Stimulated activated CD8-positive, alpha-beta memory T cell treated with anti-CD3 and anti-CD28 coated beads, Interleukin-15, amount 100 ng/mL, for 24 hours (primary cell): ENCODE results near the gene NARF.

ENCODE experiments used
- DNase-seq: peaks from one replicate; pipeline ENCODE4 v3.0.0-alpha.2; 2020; ENCODE audit warnings: low read depth

NARF gene

GRCh38 chr17:82477934-82478333, 19.4 kb downstream of the NARF start:
- no peak for DNase-seq

GRCh38 chr17:82479602-82480001, 21.1 kb downstream of the NARF start:
- DNase-seq: no peak

GRCh38 chr17:82480318-82480717, 21.8 kb downstream of the NARF start:
- no peak for DNase-seq

DNA sequence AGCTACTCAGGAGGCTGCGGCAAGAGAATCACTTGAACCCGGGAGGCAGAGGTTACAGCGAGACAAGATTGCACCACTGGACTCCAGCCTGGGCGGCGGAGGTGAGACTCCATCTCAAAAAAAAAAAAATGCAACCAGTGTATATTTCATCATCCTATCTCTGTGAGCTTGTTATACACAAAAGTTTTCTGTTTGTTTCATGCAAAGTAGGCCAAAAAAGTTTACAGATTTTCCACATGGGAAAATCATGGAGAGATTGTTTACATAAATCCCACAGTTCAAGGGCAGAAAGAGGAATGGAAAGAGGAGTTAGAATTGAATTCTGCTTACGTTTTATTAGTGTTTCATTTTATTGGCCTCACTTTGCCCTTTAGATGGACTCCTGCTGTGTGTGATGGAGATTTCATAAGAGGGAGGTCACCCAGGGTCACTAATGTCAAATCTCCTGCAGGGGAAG, 24.7 kb downstream of the NARF start:
- DNase-seq: no peak

- DNase-seq: no peak
Observed at GRCh38 chr17:82483836-82484235, 25.3 kb downstream of the NARF start.

DNA sequence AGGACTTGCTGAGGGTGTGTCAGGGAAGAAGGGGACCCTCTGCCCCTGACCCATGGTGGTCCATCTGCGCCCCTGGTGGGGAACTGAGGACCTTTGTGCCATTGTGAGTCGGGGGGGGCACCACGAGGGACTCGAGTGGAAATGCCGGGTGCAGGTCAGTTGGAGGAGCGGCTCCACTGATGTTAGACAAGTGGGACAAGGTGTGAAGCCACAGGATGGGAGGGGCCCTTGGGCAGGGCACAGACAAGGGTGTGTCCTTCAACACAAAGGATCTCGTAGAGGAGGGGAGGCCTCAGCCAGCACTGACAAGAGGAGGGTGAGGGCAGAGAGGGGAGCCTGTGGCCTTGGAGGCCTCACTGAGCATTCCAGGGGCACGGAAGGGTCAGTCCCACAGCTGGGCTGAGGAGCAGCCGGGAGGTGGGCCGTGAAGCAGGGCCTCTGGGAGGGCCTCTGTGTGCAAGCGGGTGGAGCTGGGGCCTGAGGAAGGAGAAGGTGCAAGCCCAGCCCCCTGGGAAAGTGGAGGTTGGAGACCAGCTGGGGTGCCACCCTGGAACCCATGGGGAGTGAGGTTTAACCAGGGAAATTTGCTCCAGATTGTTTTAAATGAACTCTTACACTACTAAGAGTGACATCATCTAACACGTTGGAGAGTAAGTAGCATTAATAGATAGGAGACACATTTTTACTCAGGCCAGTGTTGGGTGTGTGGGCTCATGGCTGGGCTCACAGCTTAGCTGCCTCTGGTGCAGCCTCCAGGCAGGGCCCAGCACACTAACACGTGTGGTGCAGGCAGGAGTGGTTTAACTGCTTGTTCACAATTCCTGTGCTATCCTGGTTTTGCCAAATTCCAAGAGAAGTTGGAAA, 27.9 kb downstream of the NARF start:
- no peak for DNase-seq

DNA sequence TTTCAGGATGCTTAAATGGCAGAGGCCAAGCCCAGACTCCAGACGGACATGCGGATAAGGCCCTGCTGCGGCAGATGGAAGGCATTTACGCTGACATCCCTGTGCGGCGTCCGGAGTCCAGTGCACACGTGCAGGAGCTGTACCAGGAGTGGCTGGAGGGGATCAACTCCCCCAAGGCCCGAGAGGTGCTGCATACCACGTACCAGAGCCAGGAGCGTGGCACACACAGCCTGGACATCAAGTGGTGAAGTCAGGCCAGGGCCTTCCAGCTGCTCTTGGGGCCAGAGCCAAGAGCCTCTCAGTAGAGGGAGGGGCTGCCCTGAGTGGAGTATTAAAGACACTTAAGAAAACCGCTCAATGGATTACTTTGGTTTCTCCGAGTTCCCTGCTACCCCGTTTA, 29.4 kb downstream of the NARF start:
- DNase-seq: no peak

GRCh38 chr17:82489117-82489516, 30.6 kb downstream of the NARF start:
- no peak for DNase-seq

DNA sequence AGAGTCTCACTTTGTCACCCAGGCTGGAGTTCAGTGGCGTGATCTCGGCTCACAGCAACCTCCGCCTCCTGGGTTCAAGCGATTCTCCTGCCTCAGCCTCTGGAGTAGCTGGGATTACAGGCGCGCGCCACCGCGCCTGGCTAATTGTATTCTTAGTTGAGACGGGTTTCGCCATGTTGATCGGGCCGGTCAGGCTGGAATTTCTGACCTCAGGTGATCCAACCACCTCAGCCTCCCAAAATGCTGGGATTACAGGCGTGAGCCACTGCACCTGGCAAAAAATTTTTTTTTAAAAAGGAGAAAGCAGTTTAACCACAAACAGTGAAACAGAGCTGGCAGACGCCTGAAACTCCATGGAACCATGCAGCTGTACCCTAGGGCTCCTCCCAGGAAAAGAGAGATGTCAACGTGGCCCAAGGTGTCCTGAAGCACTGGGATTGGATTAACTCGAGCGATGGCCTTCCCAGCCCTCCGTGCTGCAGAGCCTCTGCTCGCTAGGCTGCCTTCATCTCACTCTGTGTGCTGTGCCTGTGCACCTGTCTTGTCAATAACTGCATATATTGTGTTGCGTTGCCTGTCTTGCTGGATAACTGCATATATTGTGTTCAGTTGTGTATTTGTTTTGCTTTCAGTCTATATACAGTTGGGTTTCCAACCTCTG, 31.4 kb downstream of the NARF start:
- no peak for DNase-seq

- no peak for DNase-seq
Observed at GRCh38 chr17:82490512-82491195, 32.1 kb downstream of the NARF start.

DNA sequence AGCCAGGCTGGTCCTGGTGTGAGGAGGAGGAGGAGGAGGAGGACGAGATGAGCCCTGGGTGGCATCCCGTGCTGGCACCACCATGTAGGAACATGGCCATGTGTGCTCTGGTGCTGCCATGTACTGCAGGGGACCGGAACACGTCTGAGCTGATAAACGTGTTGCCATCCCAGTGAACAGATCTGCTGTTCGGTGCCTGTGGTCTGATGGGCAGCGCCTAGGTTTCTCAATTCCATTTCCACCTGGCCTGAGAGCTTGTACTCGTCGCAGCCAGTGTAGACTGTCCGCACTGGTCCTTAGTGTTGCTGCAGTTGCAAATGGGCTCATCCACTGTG, 32.6 kb downstream of the NARF start:
- DNase-seq: no peak

DNA sequence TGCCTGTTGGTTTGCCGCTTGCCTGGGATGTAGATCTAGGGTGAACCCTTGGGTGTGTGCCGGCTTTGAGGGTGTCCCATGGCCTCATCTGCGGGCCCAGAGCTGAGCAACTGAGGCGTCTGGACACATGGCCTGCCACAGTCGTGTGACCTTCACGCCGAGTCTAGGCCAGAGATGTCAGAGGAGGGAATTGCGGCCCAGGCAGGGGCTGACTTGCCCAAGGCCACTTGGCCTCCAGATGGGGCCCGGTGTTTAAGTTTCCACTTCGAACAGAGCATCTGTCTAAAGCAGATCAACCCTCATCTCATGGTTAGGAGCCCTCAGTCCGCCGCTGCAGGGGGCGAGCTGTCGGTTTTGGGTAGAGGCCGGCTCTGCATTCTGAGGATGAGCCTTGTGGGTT, 33.0 kb downstream of the NARF start:
- no peak for DNase-seq

DNA sequence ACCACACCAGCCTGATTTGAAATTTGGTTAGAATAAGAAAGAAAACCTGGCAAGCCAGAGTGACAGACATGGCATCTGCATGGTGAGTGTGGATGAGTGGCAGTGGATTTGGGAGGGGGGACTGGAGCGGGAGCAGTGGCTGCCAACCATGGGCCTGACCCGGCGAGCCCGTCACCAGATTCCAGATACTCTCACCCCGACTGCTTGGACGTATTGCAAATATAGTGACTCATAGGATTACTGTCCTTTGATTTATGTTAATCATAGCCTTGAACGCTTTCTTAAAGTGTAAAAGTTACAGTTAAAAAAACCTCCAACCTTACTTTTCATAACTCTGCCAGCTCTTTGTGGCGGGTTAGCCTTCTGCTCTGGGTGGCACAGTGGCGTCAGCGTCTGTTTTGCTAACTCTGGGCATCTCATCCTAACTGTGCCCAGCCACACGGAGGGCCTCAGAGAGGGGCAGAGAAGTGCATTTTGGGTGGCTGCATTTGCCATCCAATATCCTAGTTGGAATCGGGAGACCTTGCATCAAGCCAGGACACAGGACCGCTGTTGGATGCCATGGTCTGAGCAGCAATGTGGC, 34.2 kb downstream of the NARF start:
- DNase-seq: no peak

DNA sequence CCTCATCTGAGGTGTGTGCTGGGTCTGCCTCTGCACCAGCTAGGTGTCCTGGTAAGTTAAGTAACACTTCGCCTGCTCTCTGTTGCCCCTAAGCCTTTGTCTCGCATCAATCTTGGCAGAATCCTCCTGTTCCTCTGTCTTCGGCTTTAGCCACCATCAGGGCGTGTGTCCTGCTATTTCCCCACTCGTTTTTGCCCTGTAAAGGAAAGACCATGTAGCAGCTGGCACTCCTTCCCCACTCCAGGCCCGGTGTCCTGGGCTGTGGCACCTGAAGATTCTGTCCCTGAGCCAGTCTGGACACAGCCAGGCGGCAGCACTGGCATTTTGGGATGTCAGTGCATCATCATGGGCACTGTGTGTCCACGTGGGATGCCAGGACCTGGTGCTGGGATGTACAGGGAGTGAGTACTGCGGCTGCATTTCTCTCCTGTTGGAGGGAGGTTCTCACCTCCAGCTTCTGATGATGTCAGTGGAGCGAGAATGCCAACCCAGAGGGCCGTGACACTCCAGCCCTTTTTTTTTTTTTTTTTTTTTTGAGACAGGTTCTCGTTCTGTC, 34.8 kb downstream of the NARF start:
- no peak for DNase-seq

DNA sequence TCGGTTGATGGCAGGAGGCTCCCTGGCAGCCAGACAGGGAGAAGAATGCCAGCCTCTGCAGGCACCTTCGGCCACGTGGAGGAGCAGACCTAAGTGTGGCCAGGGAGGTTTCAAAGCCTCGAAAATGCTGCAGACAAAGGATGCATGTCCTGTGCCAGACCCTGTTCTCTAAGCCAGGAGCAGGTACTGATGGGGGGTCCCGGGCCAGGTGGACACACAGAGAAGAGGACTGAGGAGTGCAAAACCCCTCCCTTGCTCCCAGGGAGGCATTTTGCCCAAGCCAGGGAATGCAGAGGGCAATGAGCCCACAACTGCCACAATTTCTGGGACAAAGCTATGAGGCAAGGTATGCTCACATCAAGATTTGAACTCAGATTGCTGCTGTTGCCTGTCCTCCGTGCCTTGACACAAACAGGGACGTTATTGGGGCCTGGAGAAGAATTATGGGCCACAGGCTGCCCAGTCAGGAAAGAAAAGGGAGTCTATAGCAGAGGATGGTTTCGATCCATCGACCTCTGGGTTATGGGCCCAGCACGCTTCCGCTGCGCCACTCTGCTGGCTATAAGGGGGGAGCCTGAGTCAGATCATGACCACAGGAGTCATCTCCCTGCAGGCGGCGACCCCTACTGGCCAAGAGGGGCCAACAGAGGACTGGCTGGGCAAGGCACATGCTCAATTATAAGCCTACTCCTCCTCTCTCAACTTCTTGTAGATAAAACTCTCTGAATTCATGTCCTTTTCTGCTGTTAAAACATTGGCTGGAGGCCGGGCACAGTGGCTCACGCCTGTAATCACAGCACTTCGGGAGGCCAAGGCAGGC, 35.9 kb downstream of the NARF start:
- DNase-seq: peak; percentile 78

DNA sequence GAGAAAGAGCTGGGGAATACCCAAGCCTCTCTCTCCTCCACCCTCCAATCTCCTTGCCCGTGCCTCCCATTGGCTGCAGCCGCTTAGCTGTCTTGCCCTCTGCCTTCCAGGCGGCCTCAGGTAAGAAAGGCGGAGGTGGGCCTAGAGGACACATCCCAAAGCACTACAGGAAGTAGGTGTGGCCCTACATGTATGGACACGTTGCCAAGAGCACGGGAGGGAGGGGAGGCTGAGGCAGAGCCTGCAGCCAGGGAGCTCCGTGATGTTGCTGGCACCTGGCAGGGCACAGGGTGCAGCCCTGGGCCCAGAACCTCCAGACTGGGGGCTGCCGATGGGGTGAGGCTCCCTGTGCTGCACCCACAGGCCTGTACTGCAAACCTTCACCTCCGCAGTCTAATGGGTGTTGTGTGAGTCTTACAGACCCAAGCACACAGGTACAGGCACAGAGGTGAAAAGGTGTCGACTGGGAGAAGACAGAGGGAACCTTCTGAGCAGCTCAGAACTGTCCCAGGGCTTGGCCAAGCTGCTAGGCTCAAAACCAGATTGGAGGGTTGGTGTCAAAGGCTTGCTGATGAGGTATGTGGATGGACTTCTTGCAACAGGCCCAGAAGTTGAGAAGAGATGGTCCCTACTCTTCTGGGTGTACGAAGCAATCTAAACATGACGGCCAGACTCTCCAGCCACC, 37.4 kb downstream of the NARF start:
- no peak for DNase-seq

- DNase-seq: peak; percentile 78
Observed at GRCh38 chr17:82496529-82497434, 38.2 kb downstream of the NARF start.

DNA sequence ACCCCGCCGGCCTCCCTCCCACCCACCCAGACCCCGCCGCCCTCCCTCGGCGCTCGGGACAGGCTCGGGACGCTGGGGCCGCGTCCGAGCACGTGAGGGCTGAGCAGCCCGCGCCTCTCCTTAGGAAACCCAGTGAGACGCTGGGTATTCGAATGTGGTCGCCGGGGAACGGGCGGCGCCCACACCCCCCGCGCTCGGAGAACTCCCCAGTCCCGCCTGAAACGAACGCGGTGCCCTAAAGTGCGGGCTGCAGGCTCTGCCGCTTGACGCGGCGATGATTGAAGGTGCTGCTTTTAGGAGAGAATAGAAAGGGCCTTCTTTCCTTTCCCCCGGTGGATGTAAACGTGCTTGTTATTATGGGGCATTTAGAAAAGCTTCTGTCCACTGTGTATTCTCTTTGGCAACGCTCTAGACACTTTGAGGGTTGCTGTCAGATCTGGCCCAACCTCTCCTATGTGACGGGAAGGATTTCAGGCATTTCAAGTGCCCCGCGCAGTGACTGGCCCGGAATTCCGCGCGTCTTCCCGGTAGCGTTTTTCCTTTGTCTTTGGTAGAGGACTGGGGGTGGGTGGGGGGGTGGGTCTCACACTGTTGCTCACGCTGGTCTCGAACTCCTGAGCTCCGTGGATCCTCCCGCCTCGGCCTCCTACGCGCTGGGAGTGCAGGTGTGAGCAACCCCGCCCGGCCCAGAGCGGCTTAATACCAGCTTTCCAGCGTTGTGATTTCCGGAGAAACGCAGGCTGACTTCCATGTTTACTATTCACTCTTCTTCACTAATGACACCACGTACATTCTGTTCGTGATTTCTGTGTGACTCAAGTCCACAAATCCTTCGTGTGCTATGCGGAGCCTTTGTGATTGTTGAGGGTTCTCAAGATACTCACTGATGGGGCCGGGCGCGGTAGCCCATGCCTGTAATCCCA, 39.2 kb downstream of the NARF start:
- no peak for DNase-seq

DNA sequence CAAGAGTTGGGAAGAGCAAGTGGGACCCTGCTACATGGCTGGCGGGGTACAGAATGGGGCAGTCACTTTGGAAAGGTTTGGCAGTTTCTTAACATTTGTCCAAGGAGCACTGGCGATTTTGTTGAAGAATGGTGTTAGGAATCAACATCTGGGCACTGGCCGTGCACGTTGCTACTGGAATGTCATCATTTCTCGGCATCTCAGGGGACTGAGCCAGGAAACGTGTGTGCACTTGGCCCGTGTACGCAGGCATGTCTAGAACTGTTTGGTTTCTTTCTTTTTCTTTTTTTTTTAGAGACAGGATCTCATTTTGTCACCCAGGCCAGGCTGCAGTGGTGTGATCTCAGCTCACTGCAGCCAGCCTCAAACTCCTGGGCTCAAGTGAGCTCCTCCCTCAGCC, 43.7 kb downstream of the NARF start:
- DNase-seq: no peak
